Esophagus muscularis mucosa (tissue), 4 donors: ENCODE results near the gene NAA80.

Experiments used
- CTCF ChIP-seq, 3 experiments: fragments of 200-600 bp in 2 of 3; fragments of 450-650 bp in 1 of 3; sonication (generic) in 2 of 3; IDR thresholded peaks; one replicate each; pipeline ENCODE4 v1.5.1; 2017 to 2019; ENCODE audit warnings: antibody characterized with exemption in 3 of 3, mild to moderate bottlenecking in 2 of 3, moderate library complexity in 1 of 3
- EP300 ChIP-seq: sonication (generic); formaldehyde crosslinking; IDR thresholded peaks from one replicate; pipeline ENCODE4 v1.6.1; 2017; ENCODE audit warnings: antibody characterized with exemption
- POLR2A ChIP-seq: fragments of 450-650 bp; IDR thresholded peaks from one replicate; pipeline ENCODE4 v1.6.1; 2017; ENCODE audit warnings: antibody characterized with exemption, moderate library complexity, mild to moderate bottlenecking, low read depth
- POLR2AphosphoS5 ChIP-seq, 2 donors: sonication (generic); formaldehyde crosslinking; IDR thresholded peaks; one replicate each; pipeline ENCODE4 v1.6.1; 2017; ENCODE audit warnings: antibody characterized with exemption in 2 of 2

- no peak for TF ChIP-seq POLR2A
- no peak for TF ChIP-seq CTCF (IDR thresholded peaks at IDR 0.05)
- TF ChIP-seq POLR2AphosphoS5 (IDR thresholded peaks at IDR 0.05), result no peak
- no peak for TF ChIP-seq EP300
Observed at GRCh38 chr3:50325497-50326181, 26.4 kb upstream of the NAA80 start.
